Sigmoid colon (tissue), 7 donors: ENCODE measurements around the gene KRIT1. TPM values are rescaled to one million over a fixed set of nuclear protein-coding genes. Genes with fewer than 3 reads are reported as not detected.

Experiments used
- DNase-seq: peaks from one replicate; pipeline ENCODE4 v3.0.0-alpha.2; 2019
- H3K27ac ChIP-seq, 4 donors: fragments of 200-600 bp; sonication (generic); one replicate each; pipeline ENCODE4 v1.5.1; 2016 to 2019; ENCODE audit warnings: mild to moderate bottlenecking in 1 of 4
- H3K27me3 ChIP-seq, 3 donors: fragments of 200-600 bp; sonication (generic); one replicate each; pipeline ENCODE4 v1.5.1; 2019; ENCODE audit warnings: mild to moderate bottlenecking in 1 of 3
- H3K36me3 ChIP-seq, 4 donors: fragments of 200-600 bp; sonication (generic); one replicate each; pipeline ENCODE4 v1.5.1; 2016 to 2019
- H3K4me1 ChIP-seq, 4 donors: fragments of 200-600 bp; sonication (generic); one replicate each; pipeline ENCODE4 v1.5.1; 2017 to 2019
- H3K4me3 ChIP-seq, 4 donors: fragments of 200-600 bp; sonication (generic); one replicate each; pipeline ENCODE4 v1.5.1; 2017 to 2019; ENCODE audit warnings: mild to moderate bottlenecking in 2 of 4, moderate library complexity in 1 of 4
- H3K9me3 ChIP-seq, 4 donors: fragments of 200-600 bp in 3 of 4; sonication (generic) in 3 of 4; one replicate each; pipeline versions ENCODE4 v1.5.1 to v1.6.1; 2013 to 2019
- EP300 ChIP-seq, 4 donors: sonication (generic); formaldehyde crosslinking; IDR thresholded peaks; one replicate each; pipeline ENCODE4 v1.6.1; 2017; ENCODE audit warnings: antibody characterized with exemption in 4 of 4
- POLR2A ChIP-seq, 2 donors: fragments of 450-650 bp; IDR thresholded peaks; one replicate each; pipeline ENCODE4 v1.6.1; 2016; ENCODE audit warnings: antibody characterized with exemption in 2 of 2, mild to moderate bottlenecking in 2 of 2, moderate library complexity in 2 of 2
- POLR2AphosphoS5 ChIP-seq, 4 donors: sonication (generic); formaldehyde crosslinking; IDR thresholded peaks; one replicate each; pipeline ENCODE4 v1.6.1; 2017; ENCODE audit warnings: antibody characterized with exemption in 4 of 4
- WGBS, 2 donors: extraction: QIAGEN DNeasy Blood & Tissue Kit; methylation state at CpG; one replicate each; pipeline ENCODE4 v1.1.7; 2013; 5-methylcytosine and 5-hydroxymethylcytosine counted together
- intact Hi-C: fragments of 100-400 bp; cut with DNase I; formaldehyde crosslinking; loops from one replicate; pipeline ENCODE4 v1.15.1; 2023
- polyA plus RNA-seq, 3 donors: library from polyadenylated mRNA; stranded (reverse); fragments of 200-250 nt; gene quantifications; one replicate each; pipeline ENCODE4 v1.2.3, GENCODE V29; 2013
- total RNA-seq, 4 donors: library from RNA; depleted of rRNA; stranded (reverse); fragments of >200 nt; gene quantifications; one replicate each; pipeline ENCODE4 v1.1.0, GENCODE V29; 2016
- TF ChIP-seq, protein P1 (sequence below), 4 experiments: fragments of 450-650 bp in 3 of 4; fragments of 200-600 bp in 1 of 4; IDR thresholded peaks; one replicate each; pipeline ENCODE4 v1.5.1; 2016 to 2019; ENCODE audit warnings: antibody characterized with exemption in 4 of 4, mild to moderate bottlenecking in 3 of 4, moderate library complexity in 2 of 4
- donor health status: healthy with polysubstance abuse.
- donor health status: Bipolar disorder and iron deficiency.
- donor health status: healthy.

The KRIT1 gene
- total and polyA plus RNA-seq, 7 donors: 13.9 to 97.2 (median 69.1) TPM

DNA sequence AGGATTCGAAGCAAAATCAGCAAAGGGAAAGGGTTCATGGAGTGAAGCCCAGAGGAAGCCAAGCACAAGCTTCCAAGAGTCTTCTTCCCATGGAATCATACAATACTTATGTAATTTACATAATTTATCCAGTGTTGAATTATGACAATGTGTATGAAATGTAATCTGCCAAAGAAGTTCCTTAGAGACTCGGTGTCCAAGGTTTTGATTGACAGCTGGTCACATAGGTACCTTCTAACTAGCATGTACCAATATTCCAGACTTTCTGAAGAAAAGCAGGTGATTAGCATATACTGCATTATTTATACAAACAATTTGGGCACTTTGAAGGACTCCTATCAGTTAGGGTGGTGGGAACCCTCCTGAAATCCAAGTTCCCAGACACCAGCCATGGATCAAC is 35.3 kb upstream of the KRIT1 start:
- WGBS, 2 donors: 96 to 98% methylated on average over 2 of the region's 2 CpGs
- no peak for DNase-seq
- H3K27me3 ChIP-seq: no peaks in the 10 kb centered on the region
- no peaks in the 10 kb centered on the region for H3K9me3 ChIP-seq
- H3K4me1 ChIP-seq: peaks cover 0 to 28% (median 12%) of the 10 kb centered on the region in 4 donors
- intact Hi-C loops: no loop called here
- H3K4me3 ChIP-seq: no peak overlapping the region
- no peaks in the 10 kb centered on the region for H3K36me3 ChIP-seq
- TF ChIP-seq, protein P1, sequence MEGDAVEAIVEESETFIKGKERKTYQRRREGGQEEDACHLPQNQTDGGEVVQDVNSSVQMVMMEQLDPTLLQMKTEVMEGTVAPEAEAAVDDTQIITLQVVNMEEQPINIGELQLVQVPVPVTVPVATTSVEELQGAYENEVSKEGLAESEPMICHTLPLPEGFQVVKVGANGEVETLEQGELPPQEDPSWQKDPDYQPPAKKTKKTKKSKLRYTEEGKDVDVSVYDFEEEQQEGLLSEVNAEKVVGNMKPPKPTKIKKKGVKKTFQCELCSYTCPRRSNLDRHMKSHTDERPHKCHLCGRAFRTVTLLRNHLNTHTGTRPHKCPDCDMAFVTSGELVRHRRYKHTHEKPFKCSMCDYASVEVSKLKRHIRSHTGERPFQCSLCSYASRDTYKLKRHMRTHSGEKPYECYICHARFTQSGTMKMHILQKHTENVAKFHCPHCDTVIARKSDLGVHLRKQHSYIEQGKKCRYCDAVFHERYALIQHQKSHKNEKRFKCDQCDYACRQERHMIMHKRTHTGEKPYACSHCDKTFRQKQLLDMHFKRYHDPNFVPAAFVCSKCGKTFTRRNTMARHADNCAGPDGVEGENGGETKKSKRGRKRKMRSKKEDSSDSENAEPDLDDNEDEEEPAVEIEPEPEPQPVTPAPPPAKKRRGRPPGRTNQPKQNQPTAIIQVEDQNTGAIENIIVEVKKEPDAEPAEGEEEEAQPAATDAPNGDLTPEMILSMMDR (IDR thresholded peaks at IDR 0.05): no peak
- TF ChIP-seq EP300 (IDR thresholded peaks at IDR 0.05) (no peak), POLR2A (IDR thresholded peaks at IDR 0.05) (no peak), POLR2AphosphoS5 (IDR thresholded peaks at IDR 0.05) (no peak)
- H3K27ac ChIP-seq: no peak overlapping the region

DNA sequence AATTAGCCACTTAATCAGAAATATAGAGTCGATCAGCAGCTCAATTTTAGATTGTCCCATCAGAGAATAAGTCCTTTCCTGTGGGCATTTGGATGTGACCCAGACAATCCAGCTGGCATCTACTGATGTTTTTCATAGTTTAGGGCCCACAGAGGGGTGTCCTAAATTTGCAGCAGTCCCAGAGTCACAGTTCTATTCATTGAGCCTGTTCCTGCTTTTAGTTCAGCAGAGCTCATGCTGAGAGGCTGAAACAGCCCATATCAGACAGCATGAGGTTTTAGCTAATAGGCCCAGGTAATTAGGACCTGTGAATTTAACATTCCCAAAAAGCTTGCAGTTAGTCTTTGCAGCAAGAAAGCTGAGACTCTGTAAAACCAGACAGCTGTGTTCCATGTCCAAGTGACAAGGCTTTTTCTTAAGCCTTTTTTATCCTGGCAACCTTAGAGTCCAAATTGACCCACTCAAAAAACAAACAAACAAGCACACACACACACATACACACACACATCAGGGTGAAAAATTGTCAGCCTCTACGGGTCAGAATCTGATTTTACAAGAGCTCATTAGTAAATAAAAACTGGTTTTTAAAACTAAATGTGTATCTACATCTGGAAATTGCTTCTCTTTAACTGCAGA is 33.8 kb upstream of the KRIT1 start:
- H3K4me1 ChIP-seq: peaks cover 0 to 28% (median 12%) of the 10 kb centered on the region in 4 donors
- no peak for TF ChIP-seq EP300 (IDR thresholded peaks at IDR 0.05)
- TF ChIP-seq POLR2AphosphoS5 (IDR thresholded peaks at IDR 0.05): no peak
- TF ChIP-seq, protein P1 (IDR thresholded peaks at IDR 0.05): no peak
- TF ChIP-seq POLR2A (IDR thresholded peaks at IDR 0.05): no peak
- H3K27me3 ChIP-seq: no peaks in the 10 kb centered on the region
- no peak overlapping the region for H3K27ac ChIP-seq
- intact Hi-C loops: no loop called here
- H3K9me3 ChIP-seq: no peaks in the 10 kb centered on the region
- no peak overlapping the region for H3K4me3 ChIP-seq
- no peak for DNase-seq
- no peaks in the 10 kb centered on the region for H3K36me3 ChIP-seq
- 85 to 88% methylated on average over 2 of the region's 2 CpGs for WGBS, 2 donors

DNA sequence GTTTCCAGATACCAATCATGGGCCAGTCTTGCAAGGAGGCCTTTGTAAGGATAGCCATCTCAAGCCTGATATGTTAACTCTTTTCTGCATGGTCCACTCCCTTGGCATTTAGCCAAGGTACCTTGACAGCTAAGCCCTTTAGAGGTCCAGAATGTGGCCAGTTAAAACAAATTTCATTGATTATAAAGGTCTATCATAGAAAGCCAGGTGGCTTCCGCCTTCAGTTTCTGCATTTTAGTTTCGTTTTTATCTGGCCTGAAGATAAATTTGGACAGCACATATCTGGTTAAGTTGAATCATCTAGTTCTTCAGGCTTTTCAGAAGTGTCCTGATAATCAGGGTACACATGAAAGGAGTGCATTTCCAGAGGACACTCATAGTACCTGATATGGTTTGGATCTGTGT is 30.7 kb upstream of the KRIT1 start:
- peaks cover 0 to 14% (median 5%) of the 10 kb centered on the region in 4 donors for H3K4me1 ChIP-seq
- H3K9me3 ChIP-seq: no peaks in the 10 kb centered on the region
- no peak overlapping the region for H3K4me3 ChIP-seq
- DNase-seq: no peak
- WGBS, 2 donors: 88% methylated on average over 2 of the region's 2 CpGs
- H3K27ac ChIP-seq: no peak overlapping the region
- TF ChIP-seq, protein P1 (IDR thresholded peaks at IDR 0.05): no peak
- no peak for TF ChIP-seq EP300 (IDR thresholded peaks at IDR 0.05)
- TF ChIP-seq POLR2AphosphoS5 (IDR thresholded peaks at IDR 0.05): no peak
- no peak for TF ChIP-seq POLR2A (IDR thresholded peaks at IDR 0.05)
- intact Hi-C loops: no loop called here
- no peaks in the 10 kb centered on the region for H3K36me3 ChIP-seq
- no peaks in the 10 kb centered on the region for H3K27me3 ChIP-seq

DNA sequence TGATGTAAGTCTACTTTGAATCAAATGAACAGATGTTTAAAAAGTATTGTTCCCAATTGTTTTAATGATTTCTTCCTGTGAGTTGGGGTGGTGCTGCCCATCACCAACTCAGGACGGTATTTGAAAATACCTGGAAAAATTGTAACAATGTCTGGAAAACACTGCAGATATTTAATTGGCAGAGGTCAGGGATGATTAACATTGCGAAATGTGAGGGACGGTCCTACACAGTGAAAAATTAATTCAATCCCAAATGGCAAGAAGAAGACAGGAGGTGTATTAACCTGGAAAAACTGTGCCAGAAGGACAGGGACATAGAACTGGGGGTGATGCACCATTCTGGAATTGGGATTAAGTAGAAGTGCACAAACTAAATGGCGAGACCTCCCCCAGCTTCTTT is 29.6 kb upstream of the KRIT1 start:
- intact Hi-C loops: no loop called here
- Histone ChIP-seq H3K27me3 (no peaks in the 10 kb centered on the region), H3K36me3 (no peaks in the 10 kb centered on the region), H3K9me3 (no peaks in the 10 kb centered on the region), H3K27ac (no peak overlapping the region), H3K4me1 (peaks cover 0 to 14% (median 5%) of the 10 kb centered on the region in 4 donors), H3K4me3 (no peak overlapping the region)
- WGBS, 2 donors: 97 to 98% methylated on average over 4 of the region's 4 CpGs
- TF ChIP-seq POLR2A (IDR thresholded peaks at IDR 0.05) (no peak), EP300 (IDR thresholded peaks at IDR 0.05) (no peak), POLR2AphosphoS5 (IDR thresholded peaks at IDR 0.05) (no peak)
- TF ChIP-seq, protein P1 (IDR thresholded peaks at IDR 0.05): no peak
- DNase-seq: no peak

DNA sequence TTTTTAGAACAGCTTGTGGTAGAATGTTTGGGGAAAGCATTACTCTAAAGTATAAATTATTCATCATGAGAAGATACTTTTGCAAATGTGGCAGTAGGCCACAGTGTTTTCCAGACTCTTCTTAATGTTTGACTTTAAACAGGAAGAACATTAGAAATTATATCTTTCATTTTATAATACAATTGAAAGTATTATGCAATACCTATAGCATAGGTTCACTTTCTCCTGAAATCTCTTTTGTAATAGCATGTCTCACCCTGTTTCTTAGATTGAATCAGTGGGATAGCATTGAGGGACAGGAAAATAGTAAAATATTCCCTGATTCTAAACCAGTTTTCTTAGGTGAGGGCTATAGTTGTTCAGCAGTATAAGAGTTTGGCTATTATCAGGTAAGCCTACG is 23.2 kb upstream of the KRIT1 start:
- TF ChIP-seq EP300 (IDR thresholded peaks at IDR 0.05) (no peak), POLR2AphosphoS5 (IDR thresholded peaks at IDR 0.05) (no peak), POLR2A (IDR thresholded peaks at IDR 0.05) (no peak)
- TF ChIP-seq, protein P1 (IDR thresholded peaks at IDR 0.05): no peak
- Histone ChIP-seq H3K36me3 (no peaks in the 10 kb centered on the region), H3K4me3 (no peak overlapping the region), H3K27ac (no peak overlapping the region), H3K27me3 (no peaks in the 10 kb centered on the region), H3K4me1 (peaks cover 0 to 7% (median 0%) of the 10 kb centered on the region in 4 donors), H3K9me3 (no peaks in the 10 kb centered on the region)
- no peak for DNase-seq
- intact Hi-C loops: no loop called here
- 96 to 98% methylated on average over 1 of the region's 1 CpG for WGBS, 2 donors
